ENCODE measurements around the gene NYNRIN.
"Not testable (repeated sequence)": the region's sequence is repeated elsewhere in the genome, so short reads cannot be mapped to it uniquely, and the experiment has no call there.

The NYNRIN gene

DNA sequence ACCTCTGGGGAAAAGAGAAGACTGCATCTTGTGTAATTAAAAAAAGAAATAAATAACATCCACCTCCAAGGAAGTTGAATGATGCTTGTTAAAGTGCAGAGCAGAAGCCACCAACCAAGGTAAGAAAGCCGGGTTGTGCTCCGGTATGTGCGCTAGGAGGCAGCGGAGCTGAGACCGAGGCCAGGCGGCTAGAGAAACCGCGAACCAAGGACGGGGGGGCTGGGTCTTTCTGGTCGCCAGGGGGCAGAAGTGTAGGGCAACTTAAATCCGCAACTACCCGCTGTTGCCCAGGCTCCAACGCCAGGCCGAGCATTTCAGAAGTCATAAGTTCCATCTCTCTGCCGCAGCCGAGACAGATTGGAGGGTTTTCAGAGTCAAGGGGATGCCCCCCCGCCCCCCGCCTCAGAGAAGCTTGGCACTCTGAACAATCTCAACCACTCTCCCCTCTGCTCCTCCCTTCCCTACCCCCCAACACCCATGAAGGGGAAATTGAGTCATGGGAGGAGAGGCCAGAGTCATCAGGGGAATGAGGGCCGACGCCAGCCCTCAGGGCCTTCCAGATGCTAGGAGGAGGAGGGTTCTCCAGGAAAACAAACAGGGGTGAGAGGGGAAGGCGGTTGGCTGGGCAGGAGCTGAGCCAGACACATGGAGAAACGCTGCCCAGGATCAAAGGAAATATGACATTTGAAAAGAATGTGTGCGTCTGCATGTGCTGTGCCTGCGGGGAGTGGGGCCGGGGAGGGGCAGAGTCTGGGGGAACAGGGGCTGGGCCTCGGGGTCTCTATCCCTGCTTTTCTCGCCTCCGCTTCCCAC is 33.0 kb upstream of the NYNRIN start:
- no peaks in the 10 kb centered on the region for H3K9me3 Mint-ChIP-seq
- H3K36me3 Mint-ChIP-seq (ENCODE audit: insufficient read depth): peaks cover 7% of the 10 kb centered on the region
- ATAC-seq (replicated peaks; ENCODE audit: extremely low read depth, poor library complexity, severe bottlenecking) (peak; percentile 45), DNase-seq (ENCODE audit: low spot score in 2 of 2) (peak in 1 of 2 donors; percentile 40)
- H3K27me3 Mint-ChIP-seq: peaks cover 77% of the 10 kb centered on the region
- H3K27ac Mint-ChIP-seq (ENCODE audit: low read depth): no peak overlapping the region
- peaks cover 34% of the 10 kb centered on the region for H3K4me1 Mint-ChIP-seq
- peak overlapping the region; percentile 45 for H3K4me3 Mint-ChIP-seq

DNA sequence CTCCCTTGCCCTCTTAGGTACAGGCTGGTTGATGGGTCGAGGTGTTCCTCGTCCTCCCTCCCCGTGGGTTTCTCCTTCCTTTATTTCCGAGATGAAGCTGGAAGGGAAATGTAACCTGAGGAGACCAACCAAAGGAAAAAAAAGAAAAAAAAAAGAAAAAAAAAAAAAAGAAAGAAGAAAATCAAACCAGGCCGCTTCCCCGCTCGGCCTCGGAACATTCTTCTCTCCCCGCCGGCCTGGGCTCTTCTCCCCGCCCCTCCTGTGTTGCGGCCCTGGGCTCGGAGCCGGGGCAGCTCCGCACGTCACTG is 32.4 kb upstream of the NYNRIN start:
- Mint-ChIP-seq H3K9me3 (no peaks in the 10 kb centered on the region), H3K36me3 (ENCODE audit: insufficient read depth) (peaks cover 7% of the 10 kb centered on the region), H3K4me3 (peak overlapping the region; percentile 70), H3K27ac (ENCODE audit: low read depth) (no peak overlapping the region), H3K4me1 (peaks cover 34% of the 10 kb centered on the region), H3K27me3 (peaks cover 75% of the 10 kb centered on the region)
- DNase-seq (ENCODE audit: low spot score in 2 of 2) (no peak), ATAC-seq (replicated peaks; ENCODE audit: extremely low read depth, poor library complexity, severe bottlenecking) (no peak)

DNA sequence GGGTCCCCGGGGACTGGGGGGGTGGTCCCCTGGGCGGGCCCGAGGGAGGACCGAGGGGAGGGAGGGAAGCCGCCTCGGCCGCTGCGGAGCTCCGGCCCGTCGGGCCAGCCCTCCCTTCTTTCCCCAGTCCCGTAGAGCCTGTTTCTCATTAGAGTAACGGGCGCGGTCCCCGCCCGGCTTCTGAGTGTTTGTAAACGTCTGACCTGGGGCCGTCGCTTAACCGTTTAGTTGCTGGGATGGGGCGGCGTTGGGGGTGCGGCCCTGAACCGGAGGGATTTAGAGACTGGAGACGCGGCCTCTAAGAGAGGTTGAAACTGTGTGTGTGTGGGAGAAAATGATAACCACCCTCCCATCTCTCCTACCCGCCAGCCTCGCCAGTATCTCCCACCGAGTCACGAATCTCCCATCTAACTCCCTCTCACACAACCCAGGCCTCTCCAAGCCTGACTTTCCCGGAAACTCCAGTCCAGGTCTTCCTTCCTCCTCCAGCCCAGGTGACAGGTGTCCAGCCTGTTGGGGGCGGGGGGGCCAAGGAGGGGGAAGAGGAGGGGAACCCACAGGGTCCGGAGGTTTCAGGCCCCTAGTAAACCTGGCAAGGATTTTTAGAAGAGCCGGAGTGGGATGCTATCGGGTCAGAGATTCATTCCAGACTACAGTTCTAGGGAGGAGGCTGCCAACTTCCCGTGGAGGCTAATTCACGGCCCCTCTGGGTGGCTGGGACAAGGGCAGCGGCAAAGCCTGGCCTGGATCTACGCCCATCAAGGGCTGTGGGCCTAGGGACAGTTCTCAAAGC is 31.9 kb upstream of the NYNRIN start:
- ATAC-seq (replicated peaks; ENCODE audit: extremely low read depth, poor library complexity, severe bottlenecking): no peak
- Mint-ChIP-seq H3K36me3 (ENCODE audit: insufficient read depth) (peaks cover 9% of the 10 kb centered on the region), H3K4me3 (peak overlapping the region; percentile 70), H3K27ac (ENCODE audit: low read depth) (no peak overlapping the region), H3K9me3 (no peaks in the 10 kb centered on the region), H3K27me3 (peaks cover 69% of the 10 kb centered on the region), H3K4me1 (peaks cover 34% of the 10 kb centered on the region)
- DNase-seq (ENCODE audit: low spot score in 2 of 2): no peak

DNA sequence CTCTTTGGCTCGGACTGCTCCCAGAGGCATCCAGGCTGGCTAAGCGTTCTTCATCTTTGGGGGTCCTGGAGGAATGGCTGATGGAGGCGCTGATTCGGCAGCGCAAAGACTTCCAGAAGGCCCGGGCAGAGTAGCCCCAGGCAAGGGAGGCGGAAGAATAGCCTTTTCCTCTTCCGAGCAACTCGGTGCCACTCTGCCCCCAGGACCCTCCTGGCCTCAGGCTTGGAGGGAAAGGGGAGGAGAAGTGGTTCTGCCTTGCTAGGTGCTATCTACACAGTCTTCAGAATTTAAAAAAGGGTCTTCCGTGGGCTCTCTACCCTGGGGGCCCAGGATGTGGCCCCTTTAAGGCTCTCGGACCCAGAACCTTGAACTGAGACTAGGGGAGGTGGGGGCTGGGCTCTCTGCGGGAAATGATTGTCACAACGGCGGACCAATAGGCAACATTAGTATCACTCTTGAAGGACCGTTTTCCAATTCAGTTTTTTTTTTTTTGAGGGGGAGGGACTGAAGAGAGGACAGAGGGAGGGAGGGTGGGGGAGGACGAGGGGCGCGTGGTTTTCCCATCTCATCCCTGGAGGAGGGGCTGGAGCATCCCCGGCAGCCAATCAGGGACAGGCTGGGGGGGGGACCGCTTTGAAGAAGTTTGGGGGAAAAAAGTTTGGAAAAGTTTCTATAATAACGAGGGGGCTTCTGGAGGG is 31.1 kb upstream of the NYNRIN start, which contains the start of gene NFATC4:
NFATC4 (plus strand) TSS at position 671 of the 698 bp plus-strand sequence. CDS start 157 bp downstream, outside the sequence.
- peaks cover 9% of the 10 kb centered on the region for H3K36me3 Mint-ChIP-seq (ENCODE audit: insufficient read depth)
- DNase-seq (ENCODE audit: low spot score in 2 of 2) (no peak), ATAC-seq (replicated peaks; ENCODE audit: extremely low read depth, poor library complexity, severe bottlenecking) (no peak)
- H3K9me3 Mint-ChIP-seq: no peaks in the 10 kb centered on the region
- peak within 1 kb of the TSS; percentile 70 for H3K4me3 Mint-ChIP-seq
- H3K27me3 Mint-ChIP-seq: peaks cover 62% of the 10 kb centered on the region
- H3K4me1 Mint-ChIP-seq: peaks cover 34% of the 10 kb centered on the region
- no peak within 1 kb of the TSS for H3K27ac Mint-ChIP-seq (ENCODE audit: low read depth)

DNA sequence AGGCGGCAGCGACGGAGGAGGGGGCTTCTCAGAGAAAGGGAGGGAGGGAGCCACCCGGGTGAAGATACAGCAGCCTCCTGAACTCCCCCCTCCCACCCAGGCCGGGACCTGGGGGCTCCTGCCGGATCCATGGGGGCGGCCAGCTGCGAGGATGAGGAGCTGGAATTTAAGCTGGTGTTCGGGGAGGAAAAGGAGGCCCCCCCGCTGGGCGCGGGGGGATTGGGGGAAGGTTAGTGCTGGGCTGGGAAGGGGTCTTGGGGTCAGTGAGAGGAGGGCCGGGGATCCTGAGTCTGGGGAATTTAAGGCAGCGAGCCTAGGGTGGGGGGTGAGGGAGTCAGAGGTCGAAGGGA is 30.6 kb upstream of the NYNRIN start:
- Mint-ChIP-seq H3K36me3 (ENCODE audit: insufficient read depth) (peaks cover 9% of the 10 kb centered on the region), H3K4me1 (peaks cover 34% of the 10 kb centered on the region), H3K27ac (ENCODE audit: low read depth) (no peak overlapping the region), H3K9me3 (no peaks in the 10 kb centered on the region), H3K27me3 (peaks cover 57% of the 10 kb centered on the region), H3K4me3 (peak overlapping the region; percentile 70)
- ATAC-seq (replicated peaks; ENCODE audit: extremely low read depth, poor library complexity, severe bottlenecking) (no peak), DNase-seq (ENCODE audit: low spot score in 2 of 2) (no peak)

DNA sequence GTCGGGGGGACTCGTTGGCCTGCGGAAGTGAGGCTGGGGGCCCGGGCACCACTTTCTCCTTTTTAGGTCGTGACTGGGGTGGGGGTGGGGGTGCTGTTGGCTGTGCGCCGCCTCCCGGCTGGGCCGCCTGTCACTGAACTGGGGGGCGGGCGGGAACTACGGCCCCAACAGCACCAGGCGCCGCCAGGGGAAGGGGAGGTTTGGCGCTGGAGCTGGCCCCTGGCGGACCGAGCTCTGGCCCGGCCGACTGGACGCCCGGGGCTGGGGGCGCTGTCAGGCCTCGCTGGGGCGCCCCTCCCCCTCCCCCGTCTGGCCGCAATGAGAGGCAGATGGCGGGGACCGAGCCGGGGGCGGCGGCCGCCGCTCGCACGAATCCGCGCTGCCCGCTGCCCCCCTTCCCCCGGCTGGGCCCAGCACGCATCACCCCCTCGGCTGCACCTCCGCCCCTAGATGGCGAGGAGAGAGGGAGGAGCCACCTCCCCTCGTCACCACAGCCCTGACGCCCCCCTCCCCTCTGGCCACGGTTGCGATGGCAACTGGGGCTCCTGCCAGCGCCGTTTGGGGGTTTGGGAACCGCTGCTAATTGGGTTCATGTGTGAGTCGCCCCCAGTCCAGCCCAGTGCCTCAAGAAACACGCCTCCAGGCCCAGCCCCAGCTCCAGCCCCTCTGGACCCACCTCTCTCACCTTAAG is 30.1 kb upstream of the NYNRIN start:
- no peak overlapping the region for H3K27ac Mint-ChIP-seq (ENCODE audit: low read depth)
- ATAC-seq (replicated peaks; ENCODE audit: extremely low read depth, poor library complexity, severe bottlenecking): peak; percentile 45
- no peaks in the 10 kb centered on the region for H3K9me3 Mint-ChIP-seq

DNA sequence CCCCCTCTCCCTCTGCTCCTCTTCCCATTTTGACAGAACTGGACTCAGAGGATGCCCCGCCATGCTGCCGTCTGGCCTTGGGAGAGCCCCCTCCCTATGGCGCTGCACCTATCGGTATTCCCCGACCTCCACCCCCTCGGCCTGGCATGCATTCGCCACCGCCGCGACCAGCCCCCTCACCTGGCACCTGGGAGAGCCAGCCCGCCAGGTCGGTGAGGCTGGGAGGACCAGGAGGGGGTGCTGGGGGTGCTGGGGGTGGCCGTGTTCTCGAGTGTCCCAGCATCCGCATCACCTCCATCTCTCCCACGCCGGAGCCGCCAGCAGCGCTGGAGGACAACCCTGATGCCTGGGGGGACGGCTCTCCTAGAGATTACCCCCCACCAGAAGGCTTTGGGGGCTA is 29.3 kb upstream of the NYNRIN start:
- peaks cover 34% of the 10 kb centered on the region for H3K4me1 Mint-ChIP-seq
- H3K4me3 Mint-ChIP-seq: peak overlapping the region; percentile 70
- no peak overlapping the region for H3K27ac Mint-ChIP-seq (ENCODE audit: low read depth)
- no peaks in the 10 kb centered on the region for H3K9me3 Mint-ChIP-seq
- ATAC-seq (replicated peaks; ENCODE audit: extremely low read depth, poor library complexity, severe bottlenecking) (no peak), DNase-seq (ENCODE audit: low spot score in 2 of 2) (no peak)
- peaks cover 9% of the 10 kb centered on the region for H3K36me3 Mint-ChIP-seq (ENCODE audit: insufficient read depth)
- peaks cover 62% of the 10 kb centered on the region for H3K27me3 Mint-ChIP-seq

More for the DNA sequence above, 30.1 kb upstream of the NYNRIN start:
- H3K4me3 Mint-ChIP-seq: peak overlapping the region; percentile 70
- H3K27me3 Mint-ChIP-seq: peaks cover 55% of the 10 kb centered on the region
- H3K4me1 Mint-ChIP-seq: peaks cover 34% of the 10 kb centered on the region
- peak in 1 of 2 donors; percentile 37 for DNase-seq (ENCODE audit: low spot score in 2 of 2)
- peaks cover 9% of the 10 kb centered on the region for H3K36me3 Mint-ChIP-seq (ENCODE audit: insufficient read depth)

DNA sequence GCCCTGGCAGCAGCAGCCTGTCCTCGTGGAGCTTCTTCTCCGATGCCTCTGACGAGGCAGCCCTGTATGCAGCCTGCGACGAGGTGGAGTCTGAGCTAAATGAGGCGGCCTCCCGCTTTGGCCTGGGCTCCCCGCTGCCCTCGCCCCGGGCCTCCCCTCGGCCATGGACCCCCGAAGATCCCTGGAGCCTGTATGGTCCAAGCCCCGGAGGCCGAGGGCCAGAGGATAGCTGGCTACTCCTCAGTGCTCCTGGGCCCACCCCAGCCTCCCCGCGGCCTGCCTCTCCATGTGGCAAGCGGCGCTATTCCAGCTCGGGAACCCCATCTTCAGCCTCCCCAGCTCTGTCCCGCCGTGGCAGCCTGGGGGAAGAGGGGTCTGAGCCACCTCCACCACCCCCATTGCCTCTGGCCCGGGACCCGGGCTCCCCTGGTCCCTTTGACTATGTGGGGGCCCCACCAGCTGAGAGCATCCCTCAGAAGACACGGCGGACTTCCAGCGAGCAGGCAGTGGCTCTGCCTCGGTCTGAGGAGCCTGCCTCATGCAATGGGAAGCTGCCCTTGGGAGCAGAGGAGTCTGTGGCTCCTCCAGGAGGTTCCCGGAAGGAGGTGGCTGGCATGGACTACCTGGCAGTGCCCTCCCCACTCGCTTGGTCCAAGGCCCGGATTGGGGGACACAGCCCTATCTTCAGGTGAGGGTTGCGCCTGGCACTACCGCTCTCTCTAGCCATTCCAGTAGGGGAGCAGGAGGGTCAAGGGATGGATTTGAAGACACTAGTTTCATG is 28.7 kb upstream of the NYNRIN start:
- Mint-ChIP-seq H3K4me1 (peaks cover 34% of the 10 kb centered on the region), H3K9me3 (no peaks in the 10 kb centered on the region)

DNA sequence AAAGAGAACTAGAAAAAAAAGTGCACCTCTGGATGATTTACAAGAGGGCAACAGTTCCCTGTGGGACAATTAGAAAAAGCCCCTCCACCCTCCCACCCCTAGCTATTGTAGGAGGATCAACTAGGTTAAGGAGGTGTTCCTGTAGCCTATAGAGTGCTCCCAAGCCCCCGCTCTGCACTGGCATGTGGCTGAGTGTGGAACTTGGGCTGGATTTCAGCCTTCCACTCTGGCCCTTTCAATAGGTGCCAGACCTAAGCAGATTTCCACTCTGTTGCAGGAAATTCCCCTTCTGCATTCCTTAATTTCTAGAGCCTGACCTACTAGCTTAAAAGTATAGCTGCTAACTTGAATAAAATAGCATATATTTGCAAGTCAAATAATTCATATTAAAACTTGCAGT is 28.1 kb upstream of the NYNRIN start:
- Mint-ChIP-seq H3K27me3 (peaks cover 62% of the 10 kb centered on the region), H3K27ac (ENCODE audit: low read depth) (no peak overlapping the region), H3K36me3 (ENCODE audit: insufficient read depth) (peaks cover 8% of the 10 kb centered on the region), H3K4me1 (peaks cover 31% of the 10 kb centered on the region), H3K9me3 (no peaks in the 10 kb centered on the region), H3K4me3 (no peak overlapping the region)
- ATAC-seq (replicated peaks; ENCODE audit: extremely low read depth, poor library complexity, severe bottlenecking): no peak
- DNase-seq (ENCODE audit: low spot score in 2 of 2): no peak

More for the DNA sequence above, 28.7 kb upstream of the NYNRIN start:
- ATAC-seq (replicated peaks; ENCODE audit: extremely low read depth, poor library complexity, severe bottlenecking): no peak
- Mint-ChIP-seq H3K27me3 (peaks cover 62% of the 10 kb centered on the region), H3K36me3 (ENCODE audit: insufficient read depth) (peaks cover 9% of the 10 kb centered on the region), H3K27ac (ENCODE audit: low read depth) (no peak overlapping the region), H3K4me3 (no peak overlapping the region)
- no peak for DNase-seq (ENCODE audit: low spot score in 2 of 2)

DNA sequence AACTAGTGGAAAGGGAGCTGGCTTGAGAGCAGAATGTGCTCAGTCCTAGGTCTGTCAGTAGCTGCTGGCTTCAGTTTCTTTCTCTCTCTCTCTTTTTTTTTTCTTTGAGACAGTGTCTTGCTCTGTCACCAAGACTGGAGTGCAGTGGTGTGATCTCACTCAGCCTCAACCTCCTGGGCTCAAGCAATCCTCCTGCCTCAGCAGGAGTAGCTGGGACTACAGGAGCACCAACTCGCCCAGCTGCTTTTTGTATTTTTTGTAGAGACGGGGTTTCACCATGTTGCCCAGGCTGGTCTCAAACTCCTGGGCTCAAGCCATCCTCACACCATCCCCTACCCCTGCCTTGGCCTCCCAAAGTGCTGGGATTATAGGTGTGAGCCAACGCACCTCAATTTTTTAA is 27.2 kb upstream of the NYNRIN start:
- not testable (repeated sequence) for H3K36me3 Mint-ChIP-seq (ENCODE audit: insufficient read depth); ATAC-seq (replicated peaks; ENCODE audit: extremely low read depth, poor library complexity, severe bottlenecking); H3K27ac Mint-ChIP-seq (ENCODE audit: low read depth); DNase-seq (ENCODE audit: low spot score in 2 of 2); H3K4me3 Mint-ChIP-seq; H3K9me3 Mint-ChIP-seq
- peaks cover 62% of the 10 kb centered on the region for H3K27me3 Mint-ChIP-seq
- peaks cover 24% of the 10 kb centered on the region for H3K4me1 Mint-ChIP-seq

DNA sequence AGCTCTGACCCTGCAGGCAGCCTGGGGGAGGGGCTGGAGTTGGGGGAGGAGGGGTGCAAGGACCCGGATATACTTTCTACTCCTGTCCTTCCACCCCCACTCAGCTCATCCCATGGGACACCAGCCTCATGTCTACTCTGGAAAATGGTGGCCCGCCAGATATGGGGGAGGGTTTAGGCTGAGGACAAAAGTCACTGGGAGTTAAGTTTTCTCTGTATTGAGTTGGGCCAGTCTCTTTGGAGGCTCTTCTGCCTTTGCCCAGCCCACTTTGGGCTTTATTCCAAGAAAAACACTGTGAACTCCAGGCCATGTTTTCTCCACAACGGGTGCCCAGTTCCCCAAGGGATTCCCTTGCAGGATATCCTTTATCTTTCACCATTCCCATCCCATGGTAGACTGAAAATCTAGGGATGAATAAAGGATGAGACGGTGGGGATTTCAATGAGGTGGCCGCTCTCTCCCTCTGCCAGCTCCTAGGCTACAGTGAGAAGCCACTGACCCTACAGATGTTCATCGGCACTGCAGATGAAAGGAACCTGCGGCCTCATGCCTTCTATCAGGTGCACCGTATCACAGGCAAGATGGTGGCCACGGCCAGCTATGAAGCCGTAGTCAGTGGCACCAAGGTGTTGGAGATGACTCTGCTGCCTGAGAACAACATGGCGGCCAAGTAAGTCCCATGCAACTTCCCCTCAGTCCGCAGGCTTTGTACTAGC is 25.9 kb upstream of the NYNRIN start:
- DNase-seq (ENCODE audit: low spot score in 2 of 2) (no peak), ATAC-seq (replicated peaks; ENCODE audit: extremely low read depth, poor library complexity, severe bottlenecking) (no peak)
- peaks cover 56% of the 10 kb centered on the region for H3K27me3 Mint-ChIP-seq
- H3K4me3 Mint-ChIP-seq: no peak overlapping the region
- no peak overlapping the region for H3K27ac Mint-ChIP-seq (ENCODE audit: low read depth)
- H3K4me1 Mint-ChIP-seq: peaks cover 12% of the 10 kb centered on the region
- H3K36me3 Mint-ChIP-seq (ENCODE audit: insufficient read depth): peaks cover 4% of the 10 kb centered on the region
- no peaks in the 10 kb centered on the region for H3K9me3 Mint-ChIP-seq

Measured in central memory CD8-positive, alpha-beta T cell (primary cell).